ENCODE measurements around the gene UBA3. TPM values are rescaled to one million over a fixed set of nuclear protein-coding genes. Genes with fewer than 3 reads are reported as not detected.
A peak's percentile ranks its signal among the peaks of the same experiment; 100 is the strongest.

UBA3 gene
- total and polyA plus RNA-seq, 2 of the 13 experiments (the other 11 are each of a cell fraction or from before 2014, with no cell fraction given) = 40.7 to 49.0 TPM

DNA sequence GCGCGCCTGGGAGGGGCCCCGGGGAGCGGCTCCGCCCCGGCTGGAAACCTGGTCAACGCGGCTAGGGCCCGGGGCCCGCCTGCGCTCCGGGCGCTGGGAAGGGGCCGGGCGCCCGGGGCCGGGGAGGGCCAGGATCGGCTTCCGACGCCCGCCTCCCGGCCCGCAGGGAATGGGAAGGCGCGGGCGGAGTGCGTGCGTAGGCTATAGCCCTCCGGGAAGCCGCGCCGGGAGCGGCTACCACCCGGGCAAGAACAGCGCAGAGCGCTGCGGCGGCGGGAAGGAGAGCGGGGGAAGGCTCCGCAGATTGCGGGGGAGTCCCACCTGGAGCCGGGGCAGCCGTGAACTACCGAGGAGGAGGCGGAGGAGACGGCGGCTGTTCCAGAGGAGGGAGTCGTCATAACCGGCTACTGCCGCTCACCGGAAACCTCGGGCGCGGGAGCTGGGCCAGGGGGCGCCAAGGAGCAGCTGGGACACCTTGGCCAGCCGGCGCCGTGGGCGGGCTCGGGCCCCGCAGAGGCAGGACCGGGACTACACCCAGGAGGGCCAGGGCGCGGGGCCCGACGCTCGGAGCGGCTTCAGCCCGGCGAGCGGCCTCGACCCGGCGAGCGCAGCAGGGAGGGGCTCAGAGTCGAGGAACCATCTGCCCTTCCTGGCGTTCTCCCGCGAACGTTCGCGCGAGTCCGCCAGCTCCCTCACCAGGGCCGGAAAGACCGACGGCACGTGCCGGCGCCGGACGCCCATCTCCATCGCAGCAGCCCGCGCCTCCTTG lies 66.7 kb downstream of the UBA3 start, which contains the start of gene EOGT (continued):
- TF ChIP-seq, protein P1, sequence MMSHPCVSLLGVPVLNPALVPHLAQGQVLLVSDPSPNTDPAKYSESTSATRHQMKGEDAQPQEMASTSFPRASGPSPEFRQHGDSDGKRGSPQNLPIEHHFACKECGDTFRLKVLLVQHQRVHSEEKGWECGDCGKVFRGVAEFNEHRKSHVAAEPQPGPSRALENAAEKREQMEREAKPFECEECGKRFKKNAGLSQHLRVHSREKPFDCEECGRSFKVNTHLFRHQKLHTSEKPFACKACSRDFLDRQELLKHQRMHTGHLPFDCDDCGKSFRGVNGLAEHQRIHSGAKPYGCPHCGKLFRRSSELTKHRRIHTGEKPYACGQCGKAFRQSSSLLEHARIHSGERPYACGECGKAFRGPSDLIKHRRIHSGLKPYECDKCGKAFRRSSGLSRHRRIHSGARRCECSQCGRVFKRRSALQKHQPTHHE (CRISPR knock-in tag; IDR thresholded peaks at IDR 0.05; ENCODE audit: borderline replicate concordance) = peak; percentile 93
- TF ChIP-seq, protein P2, sequence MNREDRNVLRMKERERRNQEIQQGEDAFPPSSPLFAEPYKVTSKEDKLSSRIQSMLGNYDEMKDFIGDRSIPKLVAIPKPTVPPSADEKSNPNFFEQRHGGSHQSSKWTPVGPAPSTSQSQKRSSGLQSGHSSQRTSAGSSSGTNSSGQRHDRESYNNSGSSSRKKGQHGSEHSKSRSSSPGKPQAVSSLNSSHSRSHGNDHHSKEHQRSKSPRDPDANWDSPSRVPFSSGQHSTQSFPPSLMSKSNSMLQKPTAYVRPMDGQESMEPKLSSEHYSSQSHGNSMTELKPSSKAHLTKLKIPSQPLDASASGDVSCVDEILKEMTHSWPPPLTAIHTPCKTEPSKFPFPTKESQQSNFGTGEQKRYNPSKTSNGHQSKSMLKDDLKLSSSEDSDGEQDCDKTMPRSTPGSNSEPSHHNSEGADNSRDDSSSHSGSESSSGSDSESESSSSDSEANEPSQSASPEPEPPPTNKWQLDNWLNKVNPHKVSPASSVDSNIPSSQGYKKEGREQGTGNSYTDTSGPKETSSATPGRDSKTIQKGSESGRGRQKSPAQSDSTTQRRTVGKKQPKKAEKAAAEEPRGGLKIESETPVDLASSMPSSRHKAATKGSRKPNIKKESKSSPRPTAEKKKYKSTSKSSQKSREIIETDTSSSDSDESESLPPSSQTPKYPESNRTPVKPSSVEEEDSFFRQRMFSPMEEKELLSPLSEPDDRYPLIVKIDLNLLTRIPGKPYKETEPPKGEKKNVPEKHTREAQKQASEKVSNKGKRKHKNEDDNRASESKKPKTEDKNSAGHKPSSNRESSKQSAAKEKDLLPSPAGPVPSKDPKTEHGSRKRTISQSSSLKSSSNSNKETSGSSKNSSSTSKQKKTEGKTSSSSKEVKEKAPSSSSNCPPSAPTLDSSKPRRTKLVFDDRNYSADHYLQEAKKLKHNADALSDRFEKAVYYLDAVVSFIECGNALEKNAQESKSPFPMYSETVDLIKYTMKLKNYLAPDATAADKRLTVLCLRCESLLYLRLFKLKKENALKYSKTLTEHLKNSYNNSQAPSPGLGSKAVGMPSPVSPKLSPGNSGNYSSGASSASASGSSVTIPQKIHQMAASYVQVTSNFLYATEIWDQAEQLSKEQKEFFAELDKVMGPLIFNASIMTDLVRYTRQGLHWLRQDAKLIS (CRISPR knock-in tag; IDR thresholded peaks at IDR 0.05) = no peak
- TF ChIP-seq ZSCAN31 (CRISPR knock-in tag; IDR thresholded peaks at IDR 0.05; ENCODE audit: low read depth) (peak; percentile 90), ZNF614 (CRISPR knock-in tag; IDR thresholded peaks at IDR 0.05; ENCODE audit: borderline replicate concordance) (peak; percentile 67; the same call in 1 of the 2 replicates), ZNF253 (CRISPR knock-in tag; IDR thresholded peaks at IDR 0.05; ENCODE audit: borderline replicate concordance) (no peak), NFE2 (CRISPR knock-in tag; IDR thresholded peaks at IDR 0.05) (no peak), ZNF232 (CRISPR knock-in tag; IDR thresholded peaks at IDR 0.05; ENCODE audit: borderline replicate concordance) (peak; percentile 19; the same call in 1 of the 2 replicates), SUZ12 (IDR thresholded peaks at IDR 0.05; ENCODE audit: low read depth, low read length) (no peak), ZMAT3 (CRISPR knock-in tag; conservative IDR thresholded peaks at IDR 0.05) (peak; percentile 67; the same call in 1 of the 2 replicates), ZNF180 (CRISPR knock-in tag; IDR thresholded peaks at IDR 0.05; ENCODE audit: borderline replicate concordance, low read depth) (no peak), ZNF724P (CRISPR knock-in tag; IDR thresholded peaks at IDR 0.05; ENCODE audit: borderline replicate concordance) (peak; percentile 79), PCBP2 (optimal IDR thresholded peaks at IDR 0.05; ENCODE audit: low read depth, low read length, poor library complexity, severe bottlenecking) (no peak)
- TF ChIP-seq, protein P3, sequence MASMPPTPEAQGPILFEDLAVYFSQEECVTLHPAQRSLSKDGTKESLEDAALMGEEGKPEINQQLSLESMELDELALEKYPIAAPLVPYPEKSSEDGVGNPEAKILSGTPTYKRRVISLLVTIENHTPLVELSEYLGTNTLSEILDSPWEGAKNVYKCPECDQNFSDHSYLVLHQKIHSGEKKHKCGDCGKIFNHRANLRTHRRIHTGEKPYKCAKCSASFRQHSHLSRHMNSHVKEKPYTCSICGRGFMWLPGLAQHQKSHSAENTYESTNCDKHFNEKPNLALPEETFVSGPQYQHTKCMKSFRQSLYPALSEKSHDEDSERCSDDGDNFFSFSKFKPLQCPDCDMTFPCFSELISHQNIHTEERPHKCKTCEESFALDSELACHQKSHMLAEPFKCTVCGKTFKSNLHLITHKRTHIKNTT (CRISPR knock-in tag; IDR thresholded peaks at IDR 0.05) = no peak
- TF ChIP-seq, protein P4, sequence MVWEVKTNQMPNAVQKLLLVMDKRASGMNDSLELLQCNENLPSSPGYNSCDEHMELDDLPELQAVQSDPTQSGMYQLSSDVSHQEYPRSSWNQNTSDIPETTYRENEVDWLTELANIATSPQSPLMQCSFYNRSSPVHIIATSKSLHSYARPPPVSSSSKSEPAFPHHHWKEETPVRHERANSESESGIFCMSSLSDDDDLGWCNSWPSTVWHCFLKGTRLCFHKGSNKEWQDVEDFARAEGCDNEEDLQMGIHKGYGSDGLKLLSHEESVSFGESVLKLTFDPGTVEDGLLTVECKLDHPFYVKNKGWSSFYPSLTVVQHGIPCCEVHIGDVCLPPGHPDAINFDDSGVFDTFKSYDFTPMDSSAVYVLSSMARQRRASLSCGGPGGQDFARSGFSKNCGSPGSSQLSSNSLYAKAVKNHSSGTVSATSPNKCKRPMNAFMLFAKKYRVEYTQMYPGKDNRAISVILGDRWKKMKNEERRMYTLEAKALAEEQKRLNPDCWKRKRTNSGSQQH (CRISPR knock-in tag; IDR thresholded peaks at IDR 0.05; ENCODE audit: low read depth) = no peak
- TF ChIP-seq, protein P5, sequence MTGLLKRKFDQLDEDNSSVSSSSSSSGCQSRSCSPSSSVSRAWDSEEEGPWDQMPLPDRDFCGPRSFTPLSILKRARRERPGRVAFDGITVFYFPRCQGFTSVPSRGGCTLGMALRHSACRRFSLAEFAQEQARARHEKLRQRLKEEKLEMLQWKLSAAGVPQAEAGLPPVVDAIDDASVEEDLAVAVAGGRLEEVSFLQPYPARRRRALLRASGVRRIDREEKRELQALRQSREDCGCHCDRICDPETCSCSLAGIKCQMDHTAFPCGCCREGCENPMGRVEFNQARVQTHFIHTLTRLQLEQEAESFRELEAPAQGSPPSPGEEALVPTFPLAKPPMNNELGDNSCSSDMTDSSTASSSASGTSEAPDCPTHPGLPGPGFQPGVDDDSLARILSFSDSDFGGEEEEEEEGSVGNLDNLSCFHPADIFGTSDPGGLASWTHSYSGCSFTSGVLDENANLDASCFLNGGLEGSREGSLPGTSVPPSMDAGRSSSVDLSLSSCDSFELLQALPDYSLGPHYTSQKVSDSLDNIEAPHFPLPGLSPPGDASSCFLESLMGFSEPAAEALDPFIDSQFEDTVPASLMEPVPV (CRISPR knock-in tag; IDR thresholded peaks at IDR 0.05) = peak; percentile 79; the same call in 1 of the 2 replicates
- TF ChIP-seq, protein P6, sequence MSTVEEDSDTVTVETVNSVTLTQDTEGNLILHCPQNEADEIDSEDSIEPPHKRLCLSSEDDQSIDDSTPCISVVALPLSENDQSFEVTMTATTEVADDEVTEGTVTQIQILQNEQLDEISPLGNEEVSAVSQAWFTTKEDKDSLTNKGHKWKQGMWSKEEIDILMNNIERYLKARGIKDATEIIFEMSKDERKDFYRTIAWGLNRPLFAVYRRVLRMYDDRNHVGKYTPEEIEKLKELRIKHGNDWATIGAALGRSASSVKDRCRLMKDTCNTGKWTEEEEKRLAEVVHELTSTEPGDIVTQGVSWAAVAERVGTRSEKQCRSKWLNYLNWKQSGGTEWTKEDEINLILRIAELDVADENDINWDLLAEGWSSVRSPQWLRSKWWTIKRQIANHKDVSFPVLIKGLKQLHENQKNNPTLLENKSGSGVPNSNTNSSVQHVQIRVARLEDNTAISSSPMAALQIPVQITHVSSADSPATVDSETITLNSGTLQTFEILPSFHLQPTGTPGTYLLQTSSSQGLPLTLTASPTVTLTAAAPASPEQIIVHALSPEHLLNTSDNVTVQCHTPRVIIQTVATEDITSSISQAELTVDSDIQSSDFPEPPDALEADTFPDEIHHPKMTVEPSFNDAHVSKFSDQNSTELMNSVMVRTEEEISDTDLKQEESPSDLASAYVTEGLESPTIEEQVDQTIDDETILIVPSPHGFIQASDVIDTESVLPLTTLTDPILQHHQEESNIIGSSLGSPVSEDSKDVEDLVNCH (CRISPR knock-in tag; IDR thresholded peaks at IDR 0.05) = no peak
